Parathyroid adenoma (tissue), 2 donors: ENCODE results near the gene C16orf95.
A peak's percentile ranks its signal among the peaks of the same experiment; 100 is the strongest.

ENCODE experiments used
- H2AFZ ChIP-seq: fragments of 300-600 bp; sonication (generic); one replicate; pipeline ENCODE4 v1.7.0; 2017; ENCODE audit warnings: antibody characterized with exemption, mild to moderate bottlenecking
- H3K27ac ChIP-seq: fragments of 300-600 bp; sonication (generic); one replicate; pipeline ENCODE4 v1.7.0; 2017
- H3K27me3 ChIP-seq: fragments of 300-600 bp; sonication (generic); one replicate; pipeline ENCODE4 v1.7.0; 2017; ENCODE audit warnings: low read length; ENCODE audit not compliant: control insufficient read depth, insufficient read depth
- H3K36me3 ChIP-seq: fragments of 300-600 bp; sonication (generic); one replicate; pipeline ENCODE4 v1.7.0; 2017; ENCODE audit warnings: low read length; ENCODE audit not compliant: control insufficient read depth, insufficient read depth
- H3K4me1 ChIP-seq: fragments of 300-600 bp; sonication (generic); one replicate; pipeline ENCODE4 v1.7.0; 2017; ENCODE audit warnings: control low read depth
- H3K4me2 ChIP-seq: fragments of 300-600 bp; sonication (generic); one replicate; pipeline ENCODE4 v1.7.0; 2017; ENCODE audit warnings: low read length
- H3K4me3 ChIP-seq: fragments of 300-600 bp; sonication (generic); one replicate; pipeline ENCODE4 v1.7.0; 2017; ENCODE audit warnings: low read depth, low read length
- H3K79me2 ChIP-seq: fragments of 300-600 bp; sonication (generic); one replicate; pipeline ENCODE4 v1.7.0; 2017; ENCODE audit warnings: control low read depth
- H3K9ac ChIP-seq: fragments of 300-600 bp; sonication (generic); one replicate; pipeline ENCODE4 v1.7.0; 2017; ENCODE audit warnings: mild to moderate bottlenecking
- H3K9me3 ChIP-seq: fragments of 300-600 bp; sonication (generic); one replicate; pipeline ENCODE4 v1.7.0; 2017; ENCODE audit warnings: low read length; ENCODE audit not compliant: control insufficient read depth
- TF ChIP-seq, protein P1 (sequence below): fragments of 300-600 bp; sonication (generic); IDR thresholded peaks from one replicate; pipeline ENCODE4 v1.7.0; 2017; ENCODE audit warnings: antibody characterized with exemption, mild to moderate bottlenecking
- donor health status: primary hyperparathyroidism.

C16orf95 gene

DNA sequence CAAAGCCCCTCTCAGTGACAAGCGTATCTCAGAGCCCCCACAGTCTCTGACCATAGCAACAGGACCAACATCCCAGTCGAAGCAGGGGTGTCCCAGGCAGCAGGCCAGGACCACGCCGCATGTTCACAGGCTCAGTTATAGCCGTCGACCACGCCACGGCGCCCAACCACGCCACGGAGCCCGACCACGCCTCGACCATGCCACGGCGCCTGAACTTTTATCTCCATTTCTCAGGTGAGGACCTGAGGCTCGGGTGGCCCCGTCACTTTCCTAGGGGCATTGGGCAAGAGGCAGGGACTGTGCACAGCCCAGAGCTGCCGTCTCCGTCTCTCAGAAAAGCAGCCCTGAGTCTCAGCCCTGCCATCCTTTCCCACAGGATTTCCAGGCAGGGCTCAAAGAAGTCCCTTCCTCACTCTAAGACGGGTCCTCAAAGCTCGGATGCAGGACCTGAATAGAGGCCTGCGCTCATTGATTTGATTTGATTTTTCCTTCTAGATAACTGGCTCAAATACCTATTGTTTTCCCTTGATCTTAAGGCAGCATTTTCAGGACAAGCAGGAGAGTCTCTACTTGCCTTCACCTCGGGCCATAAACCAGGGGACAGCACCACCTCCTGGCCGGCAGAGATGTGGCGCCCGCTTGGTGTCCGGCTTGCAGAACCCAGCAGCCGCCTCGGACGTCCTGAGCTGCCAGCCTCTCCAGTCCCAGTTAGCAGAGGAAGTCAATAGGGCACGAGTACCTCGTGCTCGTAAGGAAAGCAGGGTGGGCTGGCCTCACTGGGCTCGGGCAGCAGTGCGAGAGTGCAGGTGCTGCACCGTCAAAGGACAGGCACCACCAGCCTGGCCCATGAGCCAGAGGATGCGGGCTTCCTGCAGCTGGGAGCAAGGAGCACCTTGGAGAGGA lies 38.8 kb downstream of the C16orf95 start:
- no peak overlapping the region for H3K27ac ChIP-seq
- H3K9ac ChIP-seq = no peak overlapping the region
- TF ChIP-seq, protein P1, sequence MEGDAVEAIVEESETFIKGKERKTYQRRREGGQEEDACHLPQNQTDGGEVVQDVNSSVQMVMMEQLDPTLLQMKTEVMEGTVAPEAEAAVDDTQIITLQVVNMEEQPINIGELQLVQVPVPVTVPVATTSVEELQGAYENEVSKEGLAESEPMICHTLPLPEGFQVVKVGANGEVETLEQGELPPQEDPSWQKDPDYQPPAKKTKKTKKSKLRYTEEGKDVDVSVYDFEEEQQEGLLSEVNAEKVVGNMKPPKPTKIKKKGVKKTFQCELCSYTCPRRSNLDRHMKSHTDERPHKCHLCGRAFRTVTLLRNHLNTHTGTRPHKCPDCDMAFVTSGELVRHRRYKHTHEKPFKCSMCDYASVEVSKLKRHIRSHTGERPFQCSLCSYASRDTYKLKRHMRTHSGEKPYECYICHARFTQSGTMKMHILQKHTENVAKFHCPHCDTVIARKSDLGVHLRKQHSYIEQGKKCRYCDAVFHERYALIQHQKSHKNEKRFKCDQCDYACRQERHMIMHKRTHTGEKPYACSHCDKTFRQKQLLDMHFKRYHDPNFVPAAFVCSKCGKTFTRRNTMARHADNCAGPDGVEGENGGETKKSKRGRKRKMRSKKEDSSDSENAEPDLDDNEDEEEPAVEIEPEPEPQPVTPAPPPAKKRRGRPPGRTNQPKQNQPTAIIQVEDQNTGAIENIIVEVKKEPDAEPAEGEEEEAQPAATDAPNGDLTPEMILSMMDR = peak; percentile 94
- no peaks in the 10 kb centered on the region for H3K4me1 ChIP-seq
- no peak overlapping the region for H3K4me2 ChIP-seq
- H3K36me3 ChIP-seq = no peaks in the 10 kb centered on the region
- peak overlapping the region; percentile 48 for H2AFZ ChIP-seq
- H3K9me3 ChIP-seq = no peaks in the 10 kb centered on the region
- no peaks in the 10 kb centered on the region for H3K79me2 ChIP-seq
- H3K27me3 ChIP-seq = no peaks in the 10 kb centered on the region
- H3K4me3 ChIP-seq = no peak overlapping the region

DNA sequence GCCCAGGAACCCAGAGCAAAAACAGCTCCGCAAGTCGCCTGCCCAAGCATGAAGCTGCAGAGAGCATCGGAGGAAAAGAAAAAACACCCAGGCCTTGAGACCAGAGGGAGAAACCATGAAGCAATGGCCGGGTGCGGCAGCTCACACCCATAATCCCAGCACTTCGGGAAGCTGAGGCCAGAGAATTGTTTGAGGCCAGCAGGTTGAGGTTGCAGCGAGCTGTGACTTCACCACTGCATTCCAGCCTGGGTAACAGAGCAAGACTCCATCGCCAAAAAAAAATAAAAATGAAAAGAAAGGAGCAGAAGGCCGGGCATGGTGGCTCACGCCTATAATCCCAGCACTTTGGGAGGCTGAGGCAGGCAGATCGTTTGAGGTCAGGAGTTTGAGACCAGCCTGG lies 40.3 kb downstream of the C16orf95 start:
- no peak overlapping the region for H3K27ac ChIP-seq
- no peaks in the 10 kb centered on the region for H3K27me3 ChIP-seq
- TF ChIP-seq, protein P1 = no peak
- no peaks in the 10 kb centered on the region for H3K9me3 ChIP-seq
- no peak overlapping the region for H3K4me2 ChIP-seq
- H3K9ac ChIP-seq = no peak overlapping the region
- no peak overlapping the region for H2AFZ ChIP-seq
- H3K4me1 ChIP-seq = no peaks in the 10 kb centered on the region
- no peak overlapping the region for H3K4me3 ChIP-seq
- no peaks in the 10 kb centered on the region for H3K36me3 ChIP-seq
- no peaks in the 10 kb centered on the region for H3K79me2 ChIP-seq

DNA sequence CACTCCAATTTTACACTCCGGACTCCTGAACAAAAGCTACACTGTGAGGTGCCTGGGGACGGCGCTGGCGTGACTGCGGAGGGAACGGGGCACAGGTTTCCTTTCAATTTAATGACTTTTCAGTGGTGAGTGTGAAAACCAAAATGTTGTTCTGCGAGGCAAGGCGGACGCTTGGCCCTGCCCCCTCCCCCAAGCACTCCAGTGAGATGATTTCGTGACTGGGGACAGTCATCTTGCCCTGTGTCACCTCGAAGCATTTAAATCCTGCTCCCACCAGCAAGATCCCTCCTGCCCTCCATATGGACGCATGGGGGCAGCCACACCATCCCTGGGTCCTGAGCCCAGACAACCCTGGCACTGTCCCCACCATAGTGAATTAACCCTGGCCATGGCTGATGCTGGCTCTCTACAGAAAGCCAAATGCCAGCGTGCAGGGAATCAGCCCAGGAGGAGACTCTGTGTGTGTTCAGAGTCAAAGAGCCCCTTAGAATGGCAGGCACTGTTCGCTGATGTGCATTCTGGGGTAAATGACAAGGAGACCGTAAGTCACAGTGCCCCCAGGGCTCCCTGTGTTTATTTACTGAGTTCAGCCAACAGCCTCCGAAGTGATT lies 41.0 kb downstream of the C16orf95 start:
- no peak overlapping the region for H3K27ac ChIP-seq
- H3K36me3 ChIP-seq = no peaks in the 10 kb centered on the region
- no peak overlapping the region for H3K9ac ChIP-seq

DNA sequence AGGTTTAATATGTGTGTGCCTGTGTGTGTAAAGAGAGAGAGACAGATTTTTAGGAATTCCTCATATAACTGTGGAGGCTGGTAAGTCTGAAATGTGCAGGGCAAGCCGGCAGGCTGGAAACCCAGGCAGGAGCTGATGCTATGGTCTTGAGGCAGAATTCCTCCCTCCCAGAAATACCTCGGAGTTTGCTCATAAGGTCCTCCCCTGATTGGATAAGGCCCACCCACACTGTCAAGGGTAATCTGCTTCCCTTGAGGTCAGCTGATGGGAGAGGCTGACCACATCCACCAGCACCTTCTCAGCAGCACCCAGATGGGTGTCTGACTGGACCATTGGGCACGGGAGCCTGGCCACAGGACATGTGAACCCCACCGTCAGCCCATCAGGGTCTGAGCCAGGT lies 42.4 kb downstream of the C16orf95 start:
- Histone ChIP-seq H3K4me1 (no peaks in the 10 kb centered on the region), H3K9ac (no peak overlapping the region), H3K27ac (no peak overlapping the region), H3K4me3 (no peak overlapping the region), H3K9me3 (no peaks in the 10 kb centered on the region), H2AFZ (no peak overlapping the region), H3K79me2 (no peaks in the 10 kb centered on the region), H3K36me3 (no peaks in the 10 kb centered on the region), H3K27me3 (no peaks in the 10 kb centered on the region), H3K4me2 (no peak overlapping the region)
- TF ChIP-seq, protein P1 = no peak

More for the DNA sequence above, 41.0 kb downstream of the C16orf95 start:
- Histone ChIP-seq H3K9me3 (no peaks in the 10 kb centered on the region), H3K27me3 (no peaks in the 10 kb centered on the region), H3K79me2 (no peaks in the 10 kb centered on the region), H3K4me2 (no peak overlapping the region), H2AFZ (no peak overlapping the region), H3K4me1 (no peaks in the 10 kb centered on the region), H3K4me3 (no peak overlapping the region)
- TF ChIP-seq, protein P1 = no peak
